ENCODE results near the gene CTNNA2.

Gene CTNNA2

DNA sequence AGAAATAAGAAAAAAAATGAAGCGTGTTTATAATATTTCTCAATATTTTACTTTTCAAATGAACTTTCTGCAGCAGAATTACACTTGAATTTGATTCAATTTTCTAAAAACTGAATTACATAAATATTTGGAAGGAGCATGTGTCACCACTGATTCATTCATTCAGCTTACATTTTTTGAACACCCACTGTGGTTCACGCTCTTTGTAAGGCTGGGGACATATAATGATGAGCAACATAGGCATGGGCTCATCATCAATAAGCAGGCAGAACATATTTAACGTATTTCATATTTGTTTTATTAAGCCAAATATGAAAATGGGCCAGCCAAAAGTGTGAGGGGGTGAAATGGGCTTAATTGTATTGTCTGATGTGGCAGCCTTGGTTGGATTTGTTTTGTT is 209.1 kb downstream of the CTNNA2 start:
- DNase-seq (ENCODE audit: extremely low spot score) = no peak
- POLR2A ChIA-PET = no interaction called here
- TF ChIP-seq, protein P1, sequence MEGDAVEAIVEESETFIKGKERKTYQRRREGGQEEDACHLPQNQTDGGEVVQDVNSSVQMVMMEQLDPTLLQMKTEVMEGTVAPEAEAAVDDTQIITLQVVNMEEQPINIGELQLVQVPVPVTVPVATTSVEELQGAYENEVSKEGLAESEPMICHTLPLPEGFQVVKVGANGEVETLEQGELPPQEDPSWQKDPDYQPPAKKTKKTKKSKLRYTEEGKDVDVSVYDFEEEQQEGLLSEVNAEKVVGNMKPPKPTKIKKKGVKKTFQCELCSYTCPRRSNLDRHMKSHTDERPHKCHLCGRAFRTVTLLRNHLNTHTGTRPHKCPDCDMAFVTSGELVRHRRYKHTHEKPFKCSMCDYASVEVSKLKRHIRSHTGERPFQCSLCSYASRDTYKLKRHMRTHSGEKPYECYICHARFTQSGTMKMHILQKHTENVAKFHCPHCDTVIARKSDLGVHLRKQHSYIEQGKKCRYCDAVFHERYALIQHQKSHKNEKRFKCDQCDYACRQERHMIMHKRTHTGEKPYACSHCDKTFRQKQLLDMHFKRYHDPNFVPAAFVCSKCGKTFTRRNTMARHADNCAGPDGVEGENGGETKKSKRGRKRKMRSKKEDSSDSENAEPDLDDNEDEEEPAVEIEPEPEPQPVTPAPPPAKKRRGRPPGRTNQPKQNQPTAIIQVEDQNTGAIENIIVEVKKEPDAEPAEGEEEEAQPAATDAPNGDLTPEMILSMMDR (IDR thresholded peaks at IDR 0.05; ENCODE audit: control extremely low read depth, extremely low read depth, low read depth, missing control alignments) = no peak
- CTCF ChIA-PET = no interaction called here

DNA sequence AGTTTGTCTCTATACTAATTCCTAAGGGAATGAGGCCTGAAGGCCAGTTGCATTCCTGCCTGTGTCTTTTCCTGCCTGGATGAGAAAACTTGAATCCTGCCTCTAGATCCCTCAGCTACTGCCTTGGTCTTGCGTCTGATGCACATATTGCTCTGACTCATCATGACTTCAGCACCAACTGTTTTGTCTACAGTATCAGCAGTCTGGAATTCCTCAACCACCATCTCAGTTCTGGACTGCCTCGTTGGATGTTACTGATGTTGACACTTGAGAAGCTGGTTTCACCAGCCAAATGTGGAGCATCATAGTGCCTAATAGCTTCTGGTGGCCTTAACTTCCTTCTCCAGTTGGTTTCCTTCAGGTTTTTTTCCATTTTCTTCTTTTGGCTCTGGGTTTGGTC is 211.0 kb downstream of the CTNNA2 start:
- no peak for DNase-seq (ENCODE audit: extremely low spot score)
- TF ChIP-seq, protein P1 (IDR thresholded peaks at IDR 0.05; ENCODE audit: control extremely low read depth, extremely low read depth, low read depth, missing control alignments) = no peak
- CTCF ChIA-PET = interaction anchor here (0.6 to 1.2 kb wide), 2 partner anchors 9 to 17 kb away, joined by 3 read pairs; no protein-coding TSS in a partner anchor
- POLR2A ChIA-PET = no interaction called here

DNA sequence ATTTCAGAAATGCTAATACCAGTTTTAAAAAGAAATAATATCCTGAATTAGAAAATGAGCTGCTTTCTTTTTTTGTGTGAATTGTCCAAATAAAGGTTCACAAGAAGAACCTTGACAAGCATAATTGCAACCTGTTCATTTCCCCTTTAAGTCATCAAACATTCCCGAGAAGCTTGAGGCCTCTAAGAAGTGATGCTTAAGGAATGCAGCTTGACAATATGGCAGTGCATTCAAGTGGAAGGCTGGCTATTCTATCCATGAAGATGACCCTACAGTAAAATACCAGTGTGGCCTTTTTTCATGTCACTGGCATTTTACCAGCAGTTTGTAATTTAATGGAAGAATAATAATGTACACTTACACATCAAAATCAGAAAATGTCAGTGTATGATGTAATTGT is 216.7 kb downstream of the CTNNA2 start:
- DNase-seq (ENCODE audit: extremely low spot score) = no peak
- POLR2A ChIA-PET = no interaction called here
- TF ChIP-seq, protein P1 (IDR thresholded peaks at IDR 0.05; ENCODE audit: control extremely low read depth, extremely low read depth, low read depth, missing control alignments) = no peak
- CTCF ChIA-PET = interaction anchor here (2.3 kb wide), 1 partner anchor 12 kb away, joined by 5 read pairs; no protein-coding TSS in a partner anchor

DNA sequence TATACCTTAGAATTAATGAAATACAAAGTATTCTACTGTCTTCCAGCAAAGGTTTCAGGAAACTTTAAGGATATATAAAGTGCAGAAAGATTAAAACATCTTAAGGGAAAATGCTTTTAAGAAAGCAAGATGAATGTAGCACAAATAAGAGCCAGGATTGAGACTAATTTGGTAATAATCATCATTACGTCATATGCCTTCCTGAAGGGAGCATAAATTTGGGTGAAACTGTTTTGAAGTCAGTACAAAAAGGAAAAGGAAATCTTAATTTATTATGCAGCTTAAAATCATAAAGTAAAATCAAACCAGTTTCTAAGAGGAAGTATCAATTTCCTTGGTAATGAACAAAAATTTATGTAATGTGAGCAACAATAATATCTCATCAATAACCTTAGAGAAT is 221.7 kb downstream of the CTNNA2 start:
- ChIA-PET POLR2A (no interaction called here), CTCF (no interaction called here)
- no peak for DNase-seq (ENCODE audit: extremely low spot score)
- TF ChIP-seq, protein P1 (IDR thresholded peaks at IDR 0.05; ENCODE audit: control extremely low read depth, extremely low read depth, low read depth, missing control alignments) = no peak

DNA sequence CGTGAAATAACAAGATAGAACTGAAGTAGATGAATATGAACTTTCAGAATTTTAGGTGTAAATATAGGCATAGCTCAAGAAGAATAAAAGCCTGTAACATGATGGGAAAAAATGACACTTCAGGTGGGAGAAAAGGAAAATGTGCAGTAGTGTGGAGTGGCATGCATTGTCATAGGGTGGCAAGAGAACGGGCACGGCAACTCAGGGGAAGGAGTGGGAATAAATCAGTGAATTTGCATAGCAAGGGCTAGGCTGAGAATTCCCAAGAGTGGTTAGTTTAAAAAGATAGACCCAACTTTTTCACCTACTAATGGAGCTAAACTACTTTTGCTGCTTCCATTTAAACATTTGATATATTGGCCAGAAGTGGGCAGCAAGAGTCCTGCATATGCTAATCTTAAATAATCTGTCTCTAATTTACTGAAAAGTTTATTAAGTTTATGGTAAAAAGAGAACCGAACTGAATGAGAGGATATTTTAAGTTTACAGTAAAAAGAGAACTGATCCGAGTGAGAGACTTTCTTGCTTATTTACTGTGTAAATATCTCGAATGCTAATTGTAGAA is 228.1 kb downstream of the CTNNA2 start:
- TF ChIP-seq, protein P1 (IDR thresholded peaks at IDR 0.05; ENCODE audit: control extremely low read depth, extremely low read depth, low read depth, missing control alignments) = no peak

DNA sequence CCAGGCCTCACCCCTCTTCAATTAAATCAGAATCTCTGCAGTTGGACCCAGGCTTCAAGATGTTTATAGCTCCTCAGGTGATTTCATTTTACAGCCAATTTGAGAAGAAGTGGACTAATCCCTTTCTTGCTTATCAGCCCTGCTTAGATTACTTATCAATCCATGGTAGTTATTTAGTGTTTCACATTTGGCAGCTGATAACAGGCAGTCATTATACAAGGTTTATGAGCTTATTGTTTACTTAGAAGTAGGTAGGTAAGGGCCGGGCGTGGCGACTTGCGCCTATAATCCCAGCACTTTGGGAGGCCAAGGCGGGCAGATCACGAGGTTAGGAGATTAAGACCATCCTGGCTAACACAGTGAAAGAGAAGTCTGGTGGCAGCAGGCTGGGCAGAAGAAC is 237.5 kb downstream of the CTNNA2 start:
- TF ChIP-seq, protein P1 (IDR thresholded peaks at IDR 0.05; ENCODE audit: control extremely low read depth, extremely low read depth, low read depth, missing control alignments) = no peak
- ChIA-PET CTCF (interaction anchor here (1.4 kb wide), 1 partner anchor 10 kb away, joined by 3 read pairs; no protein-coding TSS in a partner anchor), POLR2A (no interaction called here)
- DNase-seq (ENCODE audit: extremely low spot score) = no peak

More for the DNA sequence above, 228.1 kb downstream of the CTNNA2 start:
- POLR2A ChIA-PET = no interaction called here
- CTCF ChIA-PET = interaction anchor here (1.3 kb wide), 1 partner anchor 18 kb away, joined by 3 read pairs; no protein-coding TSS in a partner anchor
- no peak for DNase-seq (ENCODE audit: extremely low spot score)
